Astrocyte of the spinal cord (primary cell): ENCODE measurements around the gene GMEB2.

Experiments used
- DNase-seq: peaks from one replicate; pipeline ENCODE4 v3.0.0; 2011; ENCODE audit warnings: low read depth, low spot score
- H3K4me3 ChIP-seq: 2 replicates; pipeline ENCODE4 v1.5.1; 2011; ENCODE audit warnings: low read depth, mild to moderate bottlenecking, low read length, moderate library complexity
- CTCF ChIP-seq: IDR thresholded peaks from 2 replicates; pipeline ENCODE4 v1.5.1; 2012; ENCODE audit warnings: low read depth, mild to moderate bottlenecking, low read length, inconsistent platforms
- in situ Hi-C: cut with HindIII; loops from 2 replicates; pipeline ENCODE4 v1.10.0; 2017; ENCODE audit warnings: low sequenced_read_pairs

The GMEB2 gene

DNA sequence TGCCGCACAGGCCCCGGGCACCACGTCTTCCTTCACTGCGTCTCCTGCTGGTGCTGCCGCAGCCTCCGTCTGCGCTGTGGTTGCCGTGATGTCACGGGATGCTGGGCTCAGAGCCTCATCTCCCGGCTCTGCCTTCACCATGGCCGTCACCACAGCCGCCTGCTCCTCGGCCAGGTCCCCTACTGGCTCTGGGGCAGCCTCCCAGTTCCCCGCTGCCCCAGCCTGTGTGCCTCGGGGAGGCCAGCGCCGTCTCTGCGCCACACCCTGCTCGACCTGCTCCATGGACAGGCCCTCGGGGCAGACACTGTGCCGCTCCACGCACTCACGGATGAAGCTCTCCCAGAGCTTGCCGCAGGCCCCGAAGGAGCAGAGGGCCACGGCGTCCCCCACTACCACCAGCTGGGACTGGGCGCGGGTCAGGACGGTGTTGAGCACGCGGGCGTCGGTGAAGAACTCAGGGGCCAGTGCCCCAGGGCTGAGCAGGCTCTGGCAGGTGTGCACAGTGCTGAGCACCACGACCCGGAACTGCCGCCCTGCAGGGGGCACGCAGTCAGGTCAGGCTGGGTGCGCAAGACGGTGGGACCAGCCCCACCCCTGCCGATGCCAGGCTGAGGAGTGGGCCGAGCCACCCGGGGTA is 61.1 kb downstream of the GMEB2 start:
- in situ Hi-C loops, result no loop called here
- TF ChIP-seq CTCF, result no peak
- no peak overlapping the region for H3K4me3 ChIP-seq
- DNase-seq, result no peak

DNA sequence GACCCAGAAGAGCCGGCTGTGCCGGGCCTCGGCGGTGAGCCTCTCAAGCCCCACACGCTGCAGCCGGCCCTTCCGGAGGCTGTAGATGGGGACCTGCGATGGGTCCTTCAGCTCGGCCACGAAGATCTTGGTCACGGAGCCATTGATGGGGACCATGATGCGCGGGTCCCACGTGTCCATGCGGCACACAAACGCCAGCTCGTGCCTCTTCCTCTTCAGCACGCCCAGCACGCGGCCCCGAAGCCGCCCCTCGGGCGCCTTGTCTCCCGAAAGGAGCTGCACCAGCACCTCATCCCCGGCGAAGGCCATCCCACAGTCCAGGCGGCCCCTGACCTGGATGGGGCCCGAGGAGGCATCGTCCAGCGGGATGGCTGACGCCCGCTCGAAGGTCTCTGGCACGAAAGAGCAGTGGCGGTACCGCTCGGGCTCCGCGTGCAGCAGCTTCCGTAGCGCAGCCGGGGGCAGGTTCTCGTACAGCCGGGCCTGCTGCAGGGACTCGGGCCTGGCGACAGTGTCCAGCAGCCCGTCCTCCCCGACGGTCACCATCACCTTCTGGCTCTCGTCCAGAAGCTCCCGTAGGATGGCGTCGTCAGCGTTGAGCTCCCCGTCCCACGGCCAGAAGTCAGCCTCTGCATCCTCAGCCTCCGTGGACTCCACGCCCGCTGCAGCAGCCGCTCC is 61.7 kb downstream of the GMEB2 start:
- no peak overlapping the region for H3K4me3 ChIP-seq
- in situ Hi-C loops, result no loop called here
- TF ChIP-seq CTCF, result no peak
- DNase-seq, result no peak

DNA sequence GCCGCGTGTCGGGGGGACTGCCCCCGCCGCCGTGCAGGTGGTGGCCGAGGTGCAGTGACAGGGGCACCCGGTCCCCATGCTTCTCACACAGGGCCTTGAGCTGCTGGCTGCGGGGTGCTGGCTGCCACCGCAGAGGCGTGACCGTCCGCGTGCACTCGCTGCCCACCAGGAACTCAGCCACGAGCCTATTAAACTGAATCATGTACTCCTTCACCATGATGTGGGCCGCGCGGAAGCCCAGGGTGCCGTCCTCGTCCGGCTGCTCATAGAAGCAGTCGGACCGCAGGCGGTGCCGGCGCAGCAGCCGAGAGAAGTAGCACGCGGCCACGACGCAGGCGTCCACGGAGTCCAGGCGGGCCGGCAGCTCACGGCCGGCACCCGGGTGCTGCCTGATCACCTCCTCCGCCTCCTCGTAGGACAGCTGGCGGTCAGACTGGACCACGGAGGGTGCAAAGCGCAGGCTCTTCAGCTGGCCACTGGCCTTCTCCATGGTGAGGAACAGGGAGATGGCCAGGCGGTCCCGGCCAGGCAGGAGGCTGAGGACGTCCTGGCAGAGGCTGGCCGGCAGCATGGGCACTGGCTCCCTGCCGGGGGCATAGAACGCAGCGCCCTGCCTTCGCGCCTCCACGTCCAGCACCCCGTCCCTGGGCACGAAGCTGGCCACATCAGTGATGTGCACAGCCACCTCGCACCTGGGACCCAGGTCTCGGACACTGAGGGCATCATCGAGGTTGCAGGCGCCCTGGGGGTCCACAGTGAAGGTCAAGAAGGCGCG is 62.7 kb downstream of the GMEB2 start:
- H3K4me3 ChIP-seq, result no peak overlapping the region
- DNase-seq, result no peak
- in situ Hi-C loops, result no loop called here
- no peak for TF ChIP-seq CTCF

DNA sequence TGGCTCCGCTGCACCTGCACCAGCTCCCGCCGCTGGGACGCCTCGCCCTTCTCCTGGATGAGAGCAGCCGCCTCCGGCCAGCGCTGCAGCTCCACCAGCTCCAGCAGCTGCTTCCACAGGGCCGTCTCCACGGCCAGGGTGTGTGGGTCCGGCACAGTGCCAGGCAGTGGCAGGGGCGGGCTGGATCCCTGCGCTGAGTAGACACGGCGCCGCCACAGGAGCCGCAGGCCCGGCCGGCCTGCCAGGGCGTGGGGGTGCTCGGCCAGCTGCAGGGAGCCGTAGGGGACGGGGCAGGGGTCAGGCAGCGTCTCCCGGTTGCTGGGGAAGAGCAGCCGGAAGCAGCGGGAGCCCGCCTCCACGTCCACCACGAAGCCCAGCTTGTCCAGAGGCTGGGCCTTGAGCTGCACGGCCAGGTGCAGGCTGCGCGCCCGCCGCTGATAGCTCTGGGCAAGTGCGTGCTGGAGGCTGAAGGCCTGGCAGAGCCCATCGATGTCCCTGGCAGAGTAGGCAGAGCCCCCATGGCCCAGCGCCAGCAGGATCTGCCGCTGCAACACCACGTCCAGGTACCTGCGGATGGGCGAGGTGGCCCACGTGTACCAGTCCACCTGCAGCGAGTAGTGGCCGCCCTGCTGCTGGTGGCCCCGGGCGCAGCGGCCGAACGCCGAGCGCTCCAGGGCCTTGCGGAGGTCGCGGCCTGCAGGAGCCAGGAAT is 63.5 kb downstream of the GMEB2 start:
- TF ChIP-seq CTCF, result no peak
- DNase-seq, result no peak
- no peak overlapping the region for H3K4me3 ChIP-seq
- in situ Hi-C loops, result no loop called here

DNA sequence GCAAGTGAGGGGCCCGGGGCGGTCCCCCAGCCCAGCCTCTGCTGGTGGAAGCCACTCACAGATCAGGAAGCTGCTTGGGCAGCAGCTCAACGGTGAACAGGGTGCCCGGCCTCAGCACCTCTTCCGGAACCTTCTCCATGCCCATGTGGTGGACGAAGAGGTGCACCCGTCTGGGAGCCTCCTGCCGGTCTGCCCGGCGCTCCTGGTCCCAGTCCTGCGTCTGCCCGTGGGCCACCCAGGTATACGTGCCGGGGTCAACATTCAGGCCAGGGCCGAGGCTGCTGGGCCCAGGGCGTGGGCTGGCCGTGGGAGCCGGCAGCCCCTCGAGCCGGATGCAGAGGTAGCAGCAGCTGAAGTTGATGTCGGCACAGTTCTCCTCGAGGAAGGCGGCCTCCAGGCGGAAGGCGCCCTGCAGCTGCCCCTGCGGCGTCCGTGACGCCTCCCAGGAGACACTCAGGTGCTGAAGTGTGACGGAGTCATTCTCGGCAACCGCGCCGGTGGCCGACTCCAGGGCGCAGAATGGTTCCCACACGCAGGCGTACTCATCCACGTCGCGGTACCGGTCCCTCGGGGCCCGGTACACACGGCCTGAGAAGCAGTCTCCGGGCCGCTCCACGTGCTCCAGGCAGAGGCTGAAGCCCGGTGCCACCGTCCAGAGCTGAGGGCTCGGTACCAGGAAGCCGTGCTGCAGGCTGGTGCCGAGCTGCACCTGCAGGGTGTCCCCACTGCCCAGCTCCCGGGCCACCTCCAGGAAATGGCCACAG is 64.3 kb downstream of the GMEB2 start:
- in situ Hi-C loops, result no loop called here
- no peak overlapping the region for H3K4me3 ChIP-seq
- no peak for DNase-seq
- no peak for TF ChIP-seq CTCF
